CD14-positive monocyte (primary cell): ENCODE results near the gene ABHD1. TPM values are rescaled to one million over a fixed set of nuclear protein-coding genes. Genes with fewer than 3 reads are reported as not detected.

Experiments
- DNase-seq, 3 donors: peaks; one replicate each; pipeline ENCODE4 v3.0.0-alpha.2; 2011 to 2022
- H2AFZ ChIP-seq: 2 replicates; pipeline ENCODE4 v1.6.0; 2012; ENCODE audit warnings: mild to moderate bottlenecking, low read depth, low read length, inconsistent platforms; ENCODE audit not compliant: insufficient read depth, poor library complexity, severe bottlenecking
- H3K27ac ChIP-seq, 2 donors: 1 replicate in 1 of 2; 2 replicates in 1 of 2; pipeline ENCODE4 v1.5.1; 2012 to 2013; ENCODE audit warnings: low read length in 2 of 2, control low read depth in 1 of 2, inconsistent platforms in 1 of 2, low read depth in 1 of 2, mild to moderate bottlenecking in 1 of 2
- H3K27me3 ChIP-seq, 2 donors: one replicate each; pipeline versions ENCODE4 v1.6.0 to v1.6.1; 2011 to 2013; ENCODE audit warnings: low read length in 2 of 2; ENCODE audit not compliant: control insufficient read depth in 2 of 2, insufficient read depth in 2 of 2
- H3K36me3 ChIP-seq, 2 donors: replicated peaks in 1 of 2; 1 replicate in 1 of 2; 2 replicates in 1 of 2; pipeline versions ENCODE4 v1.5.1 to v1.6.1; 2012 to 2013; ENCODE audit warnings: low read length in 2 of 2, control low read depth in 1 of 2, inconsistent platforms in 1 of 2, mild to moderate bottlenecking in 1 of 2; ENCODE audit not compliant: insufficient read depth in 2 of 2, control insufficient read depth in 1 of 2
- H3K4me1 ChIP-seq, 2 donors: 1 replicate in 1 of 2; 2 replicates in 1 of 2; pipeline versions ENCODE4 v1.5.1 to v1.6.1; 2012 to 2013; ENCODE audit warnings: low read length in 2 of 2, control low read depth in 1 of 2, inconsistent platforms in 1 of 2, mild to moderate bottlenecking in 1 of 2, moderate library complexity in 1 of 2; ENCODE audit not compliant: insufficient read depth in 2 of 2, control insufficient read depth in 1 of 2
- H3K4me2 ChIP-seq: replicated peaks from 2 replicates; pipeline ENCODE3; 2012; ENCODE audit warnings: low read length, moderate library complexity, mild to moderate bottlenecking; ENCODE audit not compliant: poor library complexity, severe bottlenecking; ENCODE audit errors: extremely low read depth
- H3K4me3 ChIP-seq, 3 experiments: fragments of 200-600 bp in 1 of 3; sonication (generic) in 1 of 3; replicated peaks in 1 of 3; 1 replicate in 2 of 3; 2 replicates in 1 of 3; pipeline ENCODE4 v1.5.1; 2011 to 2013; ENCODE audit warnings: low read length in 3 of 3, mild to moderate bottlenecking in 3 of 3, control low read depth in 2 of 3, low read depth in 2 of 3, inconsistent platforms in 1 of 3, moderate library complexity in 1 of 3
- H3K79me2 ChIP-seq: 2 replicates; pipeline ENCODE4 v1.6.0; 2012; ENCODE audit warnings: mild to moderate bottlenecking, control low read depth, inconsistent platforms, low read length, moderate library complexity; ENCODE audit not compliant: insufficient read depth
- H3K9ac ChIP-seq: 2 replicates; pipeline ENCODE4 v1.6.0; 2017; ENCODE audit warnings: low read length, mild to moderate bottlenecking; ENCODE audit not compliant: insufficient read depth, poor library complexity, severe bottlenecking
- H3K9me3 ChIP-seq, 2 donors: replicated peaks in 1 of 2; 1 replicate in 1 of 2; 2 replicates in 1 of 2; pipeline versions ENCODE4 v1.5.1 to v1.6.1; 2012 to 2013; ENCODE audit warnings: low read length in 2 of 2, control low read depth in 1 of 2; ENCODE audit not compliant: control insufficient read depth in 1 of 2, insufficient read depth in 1 of 2
- H4K20me1 ChIP-seq: 2 replicates; pipeline ENCODE4 v1.6.0; 2012; ENCODE audit warnings: mild to moderate bottlenecking, low read length, control low read depth, moderate library complexity; ENCODE audit not compliant: insufficient read depth
- H3K27ac Mint-ChIP-seq, 7 donors: one replicate each; pipeline ENCODE4 v1.8.0; 2020; ENCODE audit warnings: mild to moderate bottlenecking in 7 of 7, mixed read lengths in 7 of 7, moderate library complexity in 6 of 7, inconsistent platforms in 2 of 7
- H3K27me3 Mint-ChIP-seq, 3 donors: one replicate each; pipeline ENCODE4 v1.8.0; 2021 to 2022; ENCODE audit warnings: low read depth in 3 of 3, mild to moderate bottlenecking in 3 of 3, mixed read lengths in 3 of 3, moderate library complexity in 3 of 3, inconsistent platforms in 1 of 3
- H3K36me3 Mint-ChIP-seq, 2 donors: one replicate each; pipeline ENCODE4 v1.8.0; 2020; ENCODE audit warnings: mixed read lengths in 2 of 2, inconsistent platforms in 1 of 2, mild to moderate bottlenecking in 1 of 2
- H3K4me1 Mint-ChIP-seq: one replicate; pipeline ENCODE4 v1.8.0; 2020; ENCODE audit warnings: mild to moderate bottlenecking, mixed read lengths
- H3K4me3 Mint-ChIP-seq, 2 donors: one replicate each; pipeline ENCODE4 v1.8.0; 2020; ENCODE audit warnings: mild to moderate bottlenecking in 2 of 2, mixed read lengths in 2 of 2, moderate library complexity in 1 of 2
- H3K9me3 Mint-ChIP-seq, 7 donors: one replicate each; pipeline ENCODE4 v1.8.0; 2020 to 2022; ENCODE audit warnings: mixed read lengths in 7 of 7, mild to moderate bottlenecking in 6 of 7, moderate library complexity in 6 of 7, inconsistent platforms in 2 of 7
- WGBS: methylation state at CpG from one replicate; pipeline ENCODE4 v1.1.5; 2013; ENCODE audit warnings: missing lambda C conversion rate; ENCODE audit not compliant: insufficient coverage; 5-methylcytosine and 5-hydroxymethylcytosine counted together
- intact Hi-C, 2 donors: fragments of 100-400 bp; cut with micrococcal nuclease; formaldehyde crosslinking; loops; one replicate each; pipeline versions ENCODE4 v1.15.0 to v1.15.1; 2023
- polyA plus RNA-seq, 3 donors: library from polyadenylated mRNA; depleted of rRNA in 1 of 3; unstranded in 2 of 3; stranded (reverse) in 1 of 3; fragments of 300-500 nt in 2 of 3; fragments of >200 nt in 1 of 3; fragmentation: Illumina TruSeq in 2 of 3; gene quantifications; 1 replicate in 2 of 3; 2 replicates in 1 of 3; pipeline ENCODE4 v1.2.3, GENCODE V29; 2012 to 2021
- TF ChIP-seq, protein P1 (sequence below): fragments of 200-600 bp; IDR thresholded peaks from one replicate; pipeline ENCODE4 v1.8.0; 2022; ENCODE audit warnings: antibody characterized with exemption, mild to moderate bottlenecking

The ABHD1 gene
- polyA plus RNA-seq, 3 donors = 0.08 to 1.2 (median 0.25) TPM

DNA sequence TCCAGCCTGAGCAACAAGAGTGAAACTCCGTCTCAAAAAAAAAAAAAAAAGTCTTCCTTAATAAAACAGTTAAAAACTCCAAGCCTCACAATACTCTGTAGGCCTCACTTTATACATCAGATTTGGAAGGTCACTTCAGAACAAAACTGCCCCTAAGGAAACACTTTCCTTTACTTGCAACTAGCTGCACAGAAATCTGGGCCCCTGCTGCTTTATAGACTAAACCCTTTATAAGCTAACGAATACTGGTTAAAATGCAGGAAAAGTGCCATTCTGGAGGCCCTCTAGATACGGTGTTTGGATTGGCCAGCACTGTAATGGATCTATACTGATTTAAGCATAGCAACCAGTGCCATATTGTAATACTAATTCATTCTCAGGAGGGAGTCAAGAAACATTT lies 1.5 kb downstream of the ABHD1 start:
- Histone ChIP-seq H3K27ac (no peak overlapping the region), H4K20me1 (no peaks in the 10 kb centered on the region), H3K9me3 (no peaks in the 10 kb centered on the region), H3K4me3 (no peak overlapping the region), H3K9ac (no peak overlapping the region), H3K4me1 (peaks cover 23 to 24% of the 10 kb centered on the region in 2 donors), H3K36me3 (peaks cover 6 to 14% of the 10 kb centered on the region in 2 donors), H3K4me2 (no peak overlapping the region), H2AFZ (no peak overlapping the region), H3K27me3 (peaks cover 0 to 3% of the 10 kb centered on the region in 2 donors), H3K79me2 (no peaks in the 10 kb centered on the region)
- no peak for DNase-seq
- peaks cover 0 to 2% (median 2%) of the 10 kb centered on the region in 3 donors for H3K27me3 Mint-ChIP-seq
- TF ChIP-seq, protein P1, sequence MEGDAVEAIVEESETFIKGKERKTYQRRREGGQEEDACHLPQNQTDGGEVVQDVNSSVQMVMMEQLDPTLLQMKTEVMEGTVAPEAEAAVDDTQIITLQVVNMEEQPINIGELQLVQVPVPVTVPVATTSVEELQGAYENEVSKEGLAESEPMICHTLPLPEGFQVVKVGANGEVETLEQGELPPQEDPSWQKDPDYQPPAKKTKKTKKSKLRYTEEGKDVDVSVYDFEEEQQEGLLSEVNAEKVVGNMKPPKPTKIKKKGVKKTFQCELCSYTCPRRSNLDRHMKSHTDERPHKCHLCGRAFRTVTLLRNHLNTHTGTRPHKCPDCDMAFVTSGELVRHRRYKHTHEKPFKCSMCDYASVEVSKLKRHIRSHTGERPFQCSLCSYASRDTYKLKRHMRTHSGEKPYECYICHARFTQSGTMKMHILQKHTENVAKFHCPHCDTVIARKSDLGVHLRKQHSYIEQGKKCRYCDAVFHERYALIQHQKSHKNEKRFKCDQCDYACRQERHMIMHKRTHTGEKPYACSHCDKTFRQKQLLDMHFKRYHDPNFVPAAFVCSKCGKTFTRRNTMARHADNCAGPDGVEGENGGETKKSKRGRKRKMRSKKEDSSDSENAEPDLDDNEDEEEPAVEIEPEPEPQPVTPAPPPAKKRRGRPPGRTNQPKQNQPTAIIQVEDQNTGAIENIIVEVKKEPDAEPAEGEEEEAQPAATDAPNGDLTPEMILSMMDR = no peak
- H3K4me3 Mint-ChIP-seq = no peak overlapping the region
- H3K9me3 Mint-ChIP-seq = peaks cover 0 to 2% (median 0%) of the 10 kb centered on the region in 7 donors
- H3K27ac Mint-ChIP-seq = no peak overlapping the region
- peaks cover 10 to 11% of the 10 kb centered on the region in 2 donors for H3K36me3 Mint-ChIP-seq
- WGBS = 100% methylated on average over 1 of the region's 3 CpGs
- intact Hi-C loops = no loop called here
- H3K4me1 Mint-ChIP-seq = peaks cover 22% of the 10 kb centered on the region

DNA sequence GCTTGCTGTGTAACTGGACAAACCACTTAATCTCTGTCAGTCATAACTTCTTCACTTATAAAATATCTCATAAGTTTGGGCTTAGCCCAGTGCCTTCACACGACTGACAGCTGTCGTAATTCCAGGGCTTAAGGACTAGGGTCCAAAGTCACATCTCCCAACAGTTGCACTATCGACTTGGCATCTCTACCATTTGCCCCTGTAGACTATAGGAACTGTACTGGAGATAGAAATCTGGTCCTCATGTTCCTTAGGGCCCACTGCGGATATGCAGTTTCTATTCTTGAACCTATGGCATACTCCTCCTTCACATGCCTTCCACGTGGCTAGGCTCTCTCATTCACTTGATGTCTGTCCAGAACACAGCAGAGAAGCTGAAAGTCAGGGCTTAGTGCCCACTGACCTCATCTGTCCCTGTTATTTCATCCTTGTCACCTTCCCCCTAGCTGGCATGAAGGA lies 2.7 kb downstream of the ABHD1 start:
- Histone ChIP-seq H3K4me2 (no peak overlapping the region), H3K27ac (no peak overlapping the region), H3K27me3 (no peaks in the 10 kb centered on the region), H4K20me1 (no peaks in the 10 kb centered on the region), H2AFZ (no peak overlapping the region), H3K4me1 (peaks cover 23 to 24% of the 10 kb centered on the region in 2 donors), H3K9me3 (no peaks in the 10 kb centered on the region), H3K79me2 (no peaks in the 10 kb centered on the region), H3K36me3 (peaks cover 17 to 26% of the 10 kb centered on the region in 2 donors), H3K9ac (no peak overlapping the region), H3K4me3 (no peak overlapping the region)
- Mint-ChIP-seq H3K36me3 (peaks cover 22 to 23% of the 10 kb centered on the region in 2 donors), H3K4me3 (no peak overlapping the region), H3K27ac (peak overlapping the region in 3 of 7 donors; percentile 59 to 68 (median 68)), H3K27me3 (no peaks in the 10 kb centered on the region), H3K4me1 (peaks cover 22% of the 10 kb centered on the region), H3K9me3 (peaks cover 0 to 2% (median 0%) of the 10 kb centered on the region in 7 donors)
- WGBS = 94% methylated on average over 2 of the region's 5 CpGs
- intact Hi-C loops = no loop called here
- no peak for DNase-seq
- TF ChIP-seq, protein P1 = no peak
